Measurements from ENCODE around the gene NDFIP1.

The NDFIP1 gene

GRCh38 chr5:142109331-142110045 is 909 bp downstream of the NDFIP1 start:
- peaks cover 0 to 52% (median 9%) of the 10 kb centered on the region in 11 experiments; a peak in 10 of 22 replicates for H4K20me1 ChIP-seq
- no peaks in the 10 kb centered on the region; a peak in 1 of 22 replicates for H3K36me3 ChIP-seq
- H3K4me1 ChIP-seq = peaks cover 15 to 26% (median 19%) of the 10 kb centered on the region in 10 experiments
- peak overlapping the region; percentile 84 to 97 (median 91) for H3K4me2 ChIP-seq
- peak overlapping the region; percentile 71 to 93 (median 78) for H3K4me3 ChIP-seq
- H3K27me3 ChIP-seq = peaks cover 0 to 45% (median 39%) of the 10 kb centered on the region in 11 experiments; a peak in 19 of 22 replicates
- H3K27ac ChIP-seq = peak overlapping the region; percentile 76 to 93 (median 81)
- H3K9ac ChIP-seq = peak overlapping the region; percentile 82 to 99 (median 88)
- TF ChIP-seq Cebpa-rat (IDR thresholded peaks at IDR 0.05) = no peak
- H3K9me3 ChIP-seq (replicated peaks in 1 of 11) = no peaks in the 10 kb centered on the region

GRCh38 chr5:142110046-142110531 is 1.5 kb downstream of the NDFIP1 start:
- Histone ChIP-seq H3K4me2 (peak overlapping the region; percentile 84 to 97 (median 91)), H3K9me3 (replicated peaks in 1 of 11) (no peaks in the 10 kb centered on the region), H3K9ac (peak overlapping the region in 10 of 11 experiments; percentile 86 to 99 (median 89); a peak in 19 of 22 replicates), H3K27me3 (peaks cover 0 to 45% (median 39%) of the 10 kb centered on the region in 11 experiments; a peak in 19 of 22 replicates), H3K27ac (peak overlapping the region in 9 of 11 experiments; percentile 76 to 93 (median 85); a peak in 13 of 22 replicates), H3K36me3 (no peaks in the 10 kb centered on the region; a peak in 1 of 22 replicates), H3K4me3 (peak overlapping the region; percentile 71 to 93 (median 78)), H3K4me1 (peaks cover 13 to 26% (median 18%) of the 10 kb centered on the region in 10 experiments), H4K20me1 (peaks cover 0 to 58% (median 9%) of the 10 kb centered on the region in 11 experiments; a peak in 10 of 22 replicates)
- TF ChIP-seq Cebpa-rat (IDR thresholded peaks at IDR 0.05) = peak in 7 of 11 experiments; percentile 14 to 63 (median 35); a peak in 6 of 22 replicates

DNA sequence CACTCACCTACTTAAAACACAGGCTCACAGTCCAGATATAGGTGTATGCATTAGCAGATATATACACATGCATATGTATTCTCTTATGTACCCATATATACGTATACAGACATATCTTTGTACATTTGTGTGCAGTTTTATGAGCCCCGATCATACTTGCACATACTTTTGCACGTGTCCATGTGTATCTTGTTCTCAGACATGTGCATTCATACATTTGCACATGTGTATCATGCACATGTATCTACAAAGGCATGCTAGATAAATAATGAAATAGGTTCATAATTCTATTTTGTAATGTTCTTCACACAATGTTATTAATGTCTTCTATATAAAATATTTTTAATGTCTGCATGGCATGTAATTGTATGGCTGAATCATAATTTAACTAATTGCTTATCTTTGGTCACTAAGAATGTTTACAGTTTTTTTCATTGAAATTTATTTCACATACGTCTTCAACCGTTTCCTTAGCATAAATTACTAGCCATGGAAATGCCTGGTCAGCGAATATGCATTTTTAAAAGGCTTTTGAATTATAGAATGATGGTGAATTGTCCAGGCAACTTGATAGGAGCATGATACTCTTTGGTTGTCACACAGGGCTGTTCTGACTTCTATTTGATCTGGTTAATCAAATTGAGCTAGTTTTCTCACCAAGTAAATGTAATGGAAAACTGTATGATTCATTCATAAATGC is 2.6 kb downstream of the NDFIP1 start:
- peak overlapping the region in 1 of 10 experiments; percentile 93; a peak in 1 of 20 replicates for H3K4me3 ChIP-seq
- TF ChIP-seq Cebpa-rat (IDR thresholded peaks at IDR 0.05) = no peak
- no peak overlapping the region for H3K27ac ChIP-seq
- peaks cover 0 to 68% (median 9%) of the 10 kb centered on the region in 11 experiments; a peak in 10 of 22 replicates for H4K20me1 ChIP-seq
- peaks cover 0 to 45% (median 39%) of the 10 kb centered on the region in 11 experiments; a peak in 19 of 22 replicates for H3K27me3 ChIP-seq
- H3K4me1 ChIP-seq = peaks cover 14 to 31% (median 18%) of the 10 kb centered on the region in 10 experiments
- peak overlapping the region in 7 of 11 experiments; percentile 84 to 97 (median 91); a peak in 11 of 22 replicates for H3K4me2 ChIP-seq
- H3K36me3 ChIP-seq = no peaks in the 10 kb centered on the region; a peak in 1 of 22 replicates
- no peaks in the 10 kb centered on the region for H3K9me3 ChIP-seq (replicated peaks in 1 of 11)
- 0 out of 22 replicates have a peak overlapping the region, but pooled peaks of 1 of the 11 experiments have one; percentile 99 for H3K9ac ChIP-seq

DNA sequence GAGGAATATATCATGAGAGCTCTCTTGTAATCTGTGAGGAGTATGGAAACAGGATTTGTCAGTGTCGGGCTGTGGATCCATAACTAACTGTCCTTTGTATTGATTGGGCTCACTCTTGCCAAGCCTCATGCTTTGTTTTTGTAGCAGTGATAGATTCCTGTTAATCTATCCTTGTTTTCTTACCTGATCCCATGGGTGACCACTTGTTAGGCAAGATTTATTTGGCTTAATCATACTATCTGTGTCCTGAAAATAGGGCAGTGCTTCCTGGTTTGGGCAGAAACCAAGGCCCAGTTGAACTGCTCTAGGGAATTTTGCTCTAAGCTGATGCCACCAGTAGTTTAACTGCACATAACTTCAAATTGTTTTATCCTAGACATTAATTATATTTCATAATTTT is 6.1 kb downstream of the NDFIP1 start:
- Histone ChIP-seq H3K9ac (no peak overlapping the region), H3K4me1 (peaks cover 8 to 42% (median 15%) of the 10 kb centered on the region in 10 experiments), H4K20me1 (peaks cover 0 to 100% (median 11%) of the 10 kb centered on the region in 11 experiments; a peak in 10 of 22 replicates), H3K27ac (no peak overlapping the region), H3K27me3 (peaks cover 0 to 18% (median 14%) of the 10 kb centered on the region in 11 experiments; a peak in 19 of 22 replicates), H3K4me2 (no peak overlapping the region), H3K36me3 (peaks cover 0 to 17% (median 0%) of the 10 kb centered on the region in 11 experiments; a peak in 2 of 22 replicates), H3K4me3 (no peak overlapping the region), H3K9me3 (replicated peaks in 1 of 11) (no peaks in the 10 kb centered on the region)
- no peak for TF ChIP-seq Cebpa-rat (IDR thresholded peaks at IDR 0.05)

GRCh38 chr5:142115937-142116614 is 7.5 kb downstream of the NDFIP1 start:
- Histone ChIP-seq H3K27ac (no peak overlapping the region), H3K4me3 (no peak overlapping the region), H3K9ac (no peak overlapping the region), H3K4me2 (peak overlapping the region in 3 of 11 experiments; percentile 2 to 43 (median 33); a peak in 2 of 22 replicates), H3K27me3 (peaks cover 0 to 5% (median under 1%) of the 10 kb centered on the region in 11 experiments; a peak in 10 of 22 replicates), H3K9me3 (replicated peaks in 1 of 11) (no peaks in the 10 kb centered on the region), H3K36me3 (peaks cover 0 to 27% (median 0%) of the 10 kb centered on the region in 11 experiments; a peak in 5 of 22 replicates), H4K20me1 (peaks cover 0 to 100% (median 13%) of the 10 kb centered on the region in 11 experiments; a peak in 12 of 22 replicates), H3K4me1 (peaks cover 0 to 31% (median 6%) of the 10 kb centered on the region in 10 experiments; a peak in 9 of 20 replicates)
- no peak for TF ChIP-seq Cebpa-rat (IDR thresholded peaks at IDR 0.05)

GRCh38 chr5:142117579-142118151 is 9.1 kb downstream of the NDFIP1 start:
- Histone ChIP-seq H3K9me3 (replicated peaks in 1 of 11) (no peaks in the 10 kb centered on the region), H3K36me3 (peaks cover 0 to 43% (median 0%) of the 10 kb centered on the region in 11 experiments; a peak in 7 of 22 replicates), H3K9ac (no peak overlapping the region), H4K20me1 (peaks cover 0 to 100% (median 13%) of the 10 kb centered on the region in 11 experiments; a peak in 12 of 22 replicates), H3K27ac (no peak overlapping the region), H3K4me2 (no peak overlapping the region), H3K4me3 (no peak overlapping the region), H3K4me1 (peaks cover 0 to 23% (median 6%) of the 10 kb centered on the region in 10 experiments; a peak in 8 of 20 replicates), H3K27me3 (no peaks in the 10 kb centered on the region)
- TF ChIP-seq Cebpa-rat (IDR thresholded peaks at IDR 0.05) = no peak

DNA sequence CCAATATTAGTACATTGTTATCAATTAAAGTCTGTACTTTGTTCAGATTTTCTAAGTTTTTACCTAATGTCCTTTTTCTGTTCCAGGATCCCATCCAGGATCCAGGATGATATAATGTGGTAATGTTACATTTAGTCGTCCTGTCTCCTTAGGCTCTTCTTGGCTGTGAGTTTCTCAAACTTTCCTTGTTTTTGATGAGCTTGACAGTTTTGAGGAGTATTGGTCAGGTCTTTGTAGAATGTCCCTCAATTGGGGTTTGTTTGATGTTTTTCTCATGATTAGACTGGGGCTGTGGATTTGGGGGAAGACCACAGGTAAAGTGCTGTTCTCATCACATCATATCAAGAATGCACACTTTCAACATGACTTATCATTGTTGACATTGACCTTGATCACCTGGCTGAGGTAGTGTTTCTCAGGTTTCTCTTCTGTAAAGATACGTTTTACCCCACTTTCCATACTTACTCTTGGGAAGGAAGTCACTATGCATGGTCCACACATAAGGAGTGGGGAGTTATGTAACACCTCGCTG is 9.6 kb downstream of the NDFIP1 start:
- H3K27ac ChIP-seq = no peak overlapping the region
- peaks cover 0 to 48% (median 0%) of the 10 kb centered on the region in 11 experiments; a peak in 7 of 22 replicates for H3K36me3 ChIP-seq
- no peaks in the 10 kb centered on the region for H3K27me3 ChIP-seq
- no peak overlapping the region for H3K4me2 ChIP-seq
- no peak overlapping the region for H3K4me3 ChIP-seq
- TF ChIP-seq Cebpa-rat (IDR thresholded peaks at IDR 0.05) = no peak
- H4K20me1 ChIP-seq = peaks cover 0 to 100% (median 13%) of the 10 kb centered on the region in 11 experiments; a peak in 12 of 22 replicates
- peaks cover 0 to 23% (median 6%) of the 10 kb centered on the region in 10 experiments; a peak in 8 of 20 replicates for H3K4me1 ChIP-seq
- no peak overlapping the region for H3K9ac ChIP-seq
- no peaks in the 10 kb centered on the region for H3K9me3 ChIP-seq (replicated peaks in 1 of 11)
